ENCODE measurements around the gene AGAP1. TPM values are rescaled to one million over a fixed set of nuclear protein-coding genes. Genes with fewer than 3 reads are reported as not detected.

AGAP1 gene
- total and polyA plus RNA-seq, 2 donors from 2014 or later = 8.1 to 44.5 TPM

- Histone ChIP-seq H3K9ac (ENCODE audit: low read length in 3 of 3) (no peak overlapping the region), H3K27ac (ENCODE audit: low read depth in 2 of 2, low read length in 2 of 2) (no peak overlapping the region), H3K4me1 (ENCODE audit: control insufficient read depth in 2 of 3, insufficient read depth in 2 of 3, low read depth in 1 of 3, low read length in 3 of 3) (peaks cover 0 to 8% (median 0%) of the 10 kb centered on the region in 3 donors), H3K9me3 (ENCODE audit: control insufficient read depth in 2 of 3, insufficient read depth in 1 of 3, low read length in 3 of 3) (no peaks in the 10 kb centered on the region), H3K4me3 (ENCODE audit: low read length in 3 of 3) (no peak overlapping the region), H3K36me3 (ENCODE audit: control insufficient read depth in 2 of 3, insufficient read depth in 3 of 3, low read length in 3 of 3) (no peaks in the 10 kb centered on the region), H3K27me3 (ENCODE audit: control insufficient read depth, insufficient read depth, low read length) (no peaks in the 10 kb centered on the region)
- TF ChIP-seq CTCF (IDR thresholded peaks at IDR 0.05; ENCODE audit: borderline replicate concordance, extremely low read depth, insufficient read depth) = no peak
- DNase-seq (no peak), FAIRE-seq (no peak)
- intact Hi-C loops (cut with DNase I) = no loop called here
These were observed 94.9 kb downstream of the AGAP1 start for GRCh38 chr2:235588750-235589149.

- H3K4me3 ChIP-seq (ENCODE audit: low read length in 3 of 3) = no peak overlapping the region
- no peak overlapping the region for H3K27ac ChIP-seq (ENCODE audit: low read depth in 2 of 2, low read length in 2 of 2)
- H3K9me3 ChIP-seq (ENCODE audit: control insufficient read depth in 2 of 3, insufficient read depth in 1 of 3, low read length in 3 of 3) = no peaks in the 10 kb centered on the region
- peaks cover 0 to 5% (median 0%) of the 10 kb centered on the region in 3 donors for H3K4me1 ChIP-seq (ENCODE audit: control insufficient read depth in 2 of 3, insufficient read depth in 2 of 3, low read depth in 1 of 3, low read length in 3 of 3)
- H3K9ac ChIP-seq (ENCODE audit: low read length in 3 of 3) = no peak overlapping the region
- FAIRE-seq (no peak), DNase-seq (no peak)
- no peak for TF ChIP-seq CTCF (IDR thresholded peaks at IDR 0.05; ENCODE audit: borderline replicate concordance, extremely low read depth, insufficient read depth)
- intact Hi-C loops (cut with DNase I) = loop anchor here (5.0 to 10.0 kb wide), 2 partner anchors 154 to 454 kb away; no protein-coding TSS in a partner anchor
- no peaks in the 10 kb centered on the region for H3K27me3 ChIP-seq (ENCODE audit: control insufficient read depth, insufficient read depth, low read length)
- H3K36me3 ChIP-seq (ENCODE audit: control insufficient read depth in 2 of 3, insufficient read depth in 3 of 3, low read length in 3 of 3) = no peaks in the 10 kb centered on the region
These were observed 97.4 kb downstream of the AGAP1 start for GRCh38 chr2:235591231-235591730.

- intact Hi-C loops (cut with DNase I) = loop anchor here (5.0 to 10.0 kb wide), 2 partner anchors 153 to 455 kb away; no protein-coding TSS in a partner anchor
These were observed 98.1 kb downstream of the AGAP1 start for GRCh38 chr2:235591921-235592320.

More at GRCh38 chr2:235591921-235592320, 98.1 kb downstream of the AGAP1 start:
- no peak for TF ChIP-seq CTCF (IDR thresholded peaks at IDR 0.05; ENCODE audit: borderline replicate concordance, extremely low read depth, insufficient read depth)
- DNase-seq = no peak
- no peak overlapping the region for H3K9ac ChIP-seq (ENCODE audit: low read length in 3 of 3)
- H3K9me3 ChIP-seq (ENCODE audit: control insufficient read depth in 2 of 3, insufficient read depth in 1 of 3, low read length in 3 of 3) = no peaks in the 10 kb centered on the region
- no peak overlapping the region for H3K27ac ChIP-seq (ENCODE audit: low read depth in 2 of 2, low read length in 2 of 2)
- H3K36me3 ChIP-seq (ENCODE audit: control insufficient read depth in 2 of 3, insufficient read depth in 3 of 3, low read length in 3 of 3) = no peaks in the 10 kb centered on the region
- no peak overlapping the region for H3K4me3 ChIP-seq (ENCODE audit: low read length in 3 of 3)
- no peaks in the 10 kb centered on the region for H3K27me3 ChIP-seq (ENCODE audit: control insufficient read depth, insufficient read depth, low read length)
- peaks cover 0 to 5% (median 0%) of the 10 kb centered on the region in 3 donors for H3K4me1 ChIP-seq (ENCODE audit: control insufficient read depth in 2 of 3, insufficient read depth in 2 of 3, low read depth in 1 of 3, low read length in 3 of 3)
- no peak for FAIRE-seq

Data from kidney (tissue), 14 donors.